HG02571 (cell line): ENCODE results near the gene SLIT3.

Source experiments
- ATAC-seq: cut with Tn5 transposase; IDR thresholded peaks from one replicate; pipeline ENCODE4 v1.9.1; 2021; ENCODE audit warnings: mild to moderate bottlenecking, moderate library complexity; ENCODE audit not compliant: unreplicated experiment

SLIT3 gene

GRCh38 chr5:168695301-168695835 is 605.6 kb downstream of the SLIT3 start:
- ATAC-seq: no peak

- no peak for ATAC-seq
Observed at GRCh38 chr5:168694289-168694688, 606.6 kb downstream of the SLIT3 start.

GRCh38 chr5:168693883-168694282 is 607.1 kb downstream of the SLIT3 start:
- ATAC-seq: no peak

GRCh38 chr5:168693297-168693696 is 607.6 kb downstream of the SLIT3 start:
- no peak for ATAC-seq

GRCh38 chr5:168691891-168692290 is 609.0 kb downstream of the SLIT3 start:
- ATAC-seq: no peak

- ATAC-seq: no peak
Observed at GRCh38 chr5:168689260-168689659, 611.7 kb downstream of the SLIT3 start.

GRCh38 chr5:168686837-168687236 is 614.1 kb downstream of the SLIT3 start:
- no peak for ATAC-seq

GRCh38 chr5:168685566-168685965 is 615.4 kb downstream of the SLIT3 start:
- no peak for ATAC-seq

- ATAC-seq: no peak
Observed at GRCh38 chr5:168683927-168684295, 617.0 kb downstream of the SLIT3 start.

GRCh38 chr5:168683247-168683926 is 617.6 kb downstream of the SLIT3 start:
- ATAC-seq: no peak

GRCh38 chr5:168681556-168682183 is 619.3 kb downstream of the SLIT3 start:
- ATAC-seq: no peak

- no peak for ATAC-seq
Observed at GRCh38 chr5:168680395-168680794, 620.5 kb downstream of the SLIT3 start.

GRCh38 chr5:168679515-168679920 is 621.4 kb downstream of the SLIT3 start:
- no peak for ATAC-seq

- ATAC-seq: no peak
Observed at GRCh38 chr5:168676501-168676900, 624.4 kb downstream of the SLIT3 start.

GRCh38 chr5:168675883-168676408 is 625.0 kb downstream of the SLIT3 start:
- ATAC-seq: no peak

GRCh38 chr5:168674893-168675482 is 626.0 kb downstream of the SLIT3 start:
- no peak for ATAC-seq

- ATAC-seq: no peak
Observed at GRCh38 chr5:168672888-168673287, 628.1 kb downstream of the SLIT3 start.

GRCh38 chr5:168672016-168672415 is 628.9 kb downstream of the SLIT3 start:
- ATAC-seq: no peak

- ATAC-seq: no peak
Observed at GRCh38 chr5:168670881-168671575, 629.9 kb downstream of the SLIT3 start.

- ATAC-seq: no peak
Observed at GRCh38 chr5:168669668-168670378, 631.1 kb downstream of the SLIT3 start.

GRCh38 chr5:168669156-168669555 is 631.8 kb downstream of the SLIT3 start:
- ATAC-seq: no peak
